HFF-Myc (cell line): Measurements from ENCODE around the gene XPR1.

Experiments used
- DNase-seq: peaks from one replicate; pipeline ENCODE4 v3.0.0-alpha.2; 2011; ENCODE audit warnings: low read depth; ENCODE audit errors: extremely low read depth
- H3K4me3 ChIP-seq: replicated peaks from 2 replicates; pipeline ENCODE4 v1.5.1; 2011; ENCODE audit warnings: low read depth, mild to moderate bottlenecking, control low read depth, low read length
- CTCF ChIP-seq: IDR thresholded peaks from 2 replicates; pipeline ENCODE4 v1.5.1; 2012; ENCODE audit warnings: mild to moderate bottlenecking, low read depth, low read length, control low read depth; ENCODE audit errors: missing control alignments

The XPR1 gene

DNA sequence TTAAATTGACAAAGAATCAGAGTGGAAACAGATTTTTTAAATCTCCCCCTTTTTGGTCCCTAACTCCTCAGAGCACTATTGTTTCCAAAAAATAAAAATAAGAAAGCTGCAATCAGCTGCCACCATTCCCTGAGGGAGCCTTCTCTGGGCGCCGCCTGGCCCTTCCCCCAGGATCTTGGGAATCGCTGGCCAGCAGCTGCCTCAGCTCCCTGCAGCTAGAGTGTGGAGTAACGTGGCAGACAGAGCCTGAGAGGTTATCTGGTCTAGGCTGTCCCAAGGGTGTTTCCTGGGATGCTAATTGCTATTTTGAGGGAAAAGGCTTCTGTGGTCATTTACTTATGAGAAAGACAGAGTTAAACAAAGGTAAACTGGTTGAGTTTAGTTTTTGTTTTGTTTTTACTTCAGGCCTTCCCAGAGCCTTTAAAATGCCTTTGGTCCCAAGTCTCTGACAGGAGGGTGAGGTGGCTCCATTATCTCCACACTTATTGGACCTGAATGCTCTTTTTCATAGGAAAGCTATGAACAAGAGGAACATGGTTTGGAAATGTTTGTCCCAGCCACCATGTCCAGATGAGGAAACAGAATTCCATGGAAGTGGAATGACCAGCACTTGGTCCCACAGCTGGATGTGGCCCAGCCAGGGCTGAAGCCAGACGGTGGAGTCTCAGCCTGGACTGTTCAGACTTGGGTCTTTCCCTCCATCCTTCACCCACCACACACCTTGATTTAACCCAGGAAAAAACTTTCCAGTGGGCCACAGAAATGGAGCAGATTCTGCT lies 266.8 kb downstream of the XPR1 start:
- H3K4me3 ChIP-seq, result no peak overlapping the region
- DNase-seq, result no peak
- TF ChIP-seq CTCF, result no peak

- no peak for TF ChIP-seq CTCF
- no peak for DNase-seq
- H3K4me3 ChIP-seq, result no peak overlapping the region
These were observed 267.4 kb downstream of the XPR1 start for GRCh38 chr1:180899262-180899661.

GRCh38 chr1:180901076-180901990 lies 269.5 kb downstream of the XPR1 start:
- H3K4me3 ChIP-seq, result no peak overlapping the region
- no peak for TF ChIP-seq CTCF
- DNase-seq, result no peak

DNA sequence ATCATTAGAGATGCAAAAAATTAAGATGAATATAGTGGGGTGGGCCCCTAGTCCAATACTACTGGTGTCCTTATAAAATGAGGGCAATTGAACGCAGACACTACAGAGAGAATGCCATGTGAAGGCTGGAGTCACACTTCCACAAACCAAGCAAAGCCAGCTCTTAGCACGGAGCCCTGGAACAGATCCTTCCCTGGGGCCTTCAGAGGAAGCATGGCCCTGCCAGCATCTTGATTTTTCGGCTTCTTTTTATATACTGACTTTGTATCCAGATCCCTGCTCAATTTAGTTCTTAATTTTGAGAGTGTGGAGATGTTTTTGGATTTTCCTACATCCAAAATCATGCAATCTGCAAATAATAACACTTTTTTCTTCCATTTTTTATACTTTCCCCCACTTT lies 270.7 kb downstream of the XPR1 start:
- H3K4me3 ChIP-seq, result no peak overlapping the region
- DNase-seq, result no peak
- TF ChIP-seq CTCF, result no peak

GRCh38 chr1:180905927-180906326 lies 274.1 kb downstream of the XPR1 start:
- no peak for TF ChIP-seq CTCF
- H3K4me3 ChIP-seq, result no peak overlapping the region
- DNase-seq, result no peak

DNA sequence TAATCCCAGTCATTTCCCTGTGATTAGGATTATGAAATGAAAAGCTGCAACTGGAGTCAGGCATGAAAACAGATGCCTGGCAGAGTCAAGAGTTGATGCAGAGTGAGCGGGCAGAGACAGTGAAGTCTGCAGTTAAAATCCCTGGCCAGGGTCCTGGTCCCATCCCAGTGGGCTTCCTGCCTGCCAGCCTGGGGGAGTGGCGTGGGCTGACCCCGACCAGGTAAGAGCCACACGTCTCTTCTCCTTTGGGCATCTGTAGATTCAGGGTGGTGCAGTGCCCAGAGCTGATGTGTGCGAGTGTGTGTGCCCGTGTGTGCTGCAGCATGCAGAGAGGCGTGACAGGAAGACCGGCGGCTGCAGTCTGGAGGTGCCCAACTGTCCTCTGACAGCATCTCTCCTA lies 274.7 kb downstream of the XPR1 start:
- no peak for TF ChIP-seq CTCF
- no peak for DNase-seq
- H3K4me3 ChIP-seq, result no peak overlapping the region
